ENCODE data around the gene EPB41L2.

GRCh38 chr6:130967502-130968445 lies 95.3 kb downstream of the EPB41L2 start:
- TF ChIP-seq CTCF (IDR thresholded peaks at IDR 0.05; ENCODE audit: insufficient read depth, low read depth, low read length) = no peak
- no peak for TF ChIP-seq EZH2 (IDR thresholded peaks at IDR 0.05; ENCODE audit: insufficient read depth, low read length)
